ENCODE data around the gene MRPL52. TPM values are rescaled to one million over a fixed set of nuclear protein-coding genes. Genes with fewer than 3 reads are reported as not detected.

The MRPL52 gene
- total and polyA plus RNA-seq, 2 of the 13 experiments (the other 11 are each of a cell fraction or from before 2014, with no cell fraction given): 118 to 329 TPM

- TF ChIP-seq ZNF142 (CRISPR knock-in tag; IDR thresholded peaks at IDR 0.05) (peak; percentile 74; the same call in 1 of the 2 replicates), ZBTB49 (CRISPR knock-in tag; IDR thresholded peaks at IDR 0.05; ENCODE audit: borderline replicate concordance) (peak; percentile 78; the same call in 1 of the 2 replicates), ZNF329 (CRISPR knock-in tag; IDR thresholded peaks at IDR 0.05; ENCODE audit: low read depth) (no peak), CHCHD3 (CRISPR knock-in tag; IDR thresholded peaks at IDR 0.05) (no peak), ZBTB46 (CRISPR knock-in tag; IDR thresholded peaks at IDR 0.05; ENCODE audit: borderline replicate concordance) (peak; percentile 56; the same call in 1 of the 2 replicates), EP300 (IDR thresholded peaks at IDR 0.05; ENCODE audit: low read depth in 2 of 2, low read length in 2 of 2) (0 out of 4 replicates have a peak, but pooled peaks of 1 of the 2 experiments have one; percentile 9), EP300 (CRISPR knock-in tag; IDR thresholded peaks at IDR 0.05; ENCODE audit: borderline replicate concordance) (peak; percentile 65), ZNF614 (CRISPR knock-in tag; IDR thresholded peaks at IDR 0.05; ENCODE audit: borderline replicate concordance) (peak; percentile 76; the same call in 1 of the 2 replicates), TRIM24 (CRISPR knock-in tag; IDR thresholded peaks at IDR 0.05) (no peak), HMGXB4 (CRISPR knock-in tag; IDR thresholded peaks at IDR 0.05; ENCODE audit: borderline replicate concordance in 1 of 2, low read depth in 1 of 2) (peak; percentile 71 to 89; a peak in 2 of 4 replicates)
- TF ChIP-seq, protein P1, sequence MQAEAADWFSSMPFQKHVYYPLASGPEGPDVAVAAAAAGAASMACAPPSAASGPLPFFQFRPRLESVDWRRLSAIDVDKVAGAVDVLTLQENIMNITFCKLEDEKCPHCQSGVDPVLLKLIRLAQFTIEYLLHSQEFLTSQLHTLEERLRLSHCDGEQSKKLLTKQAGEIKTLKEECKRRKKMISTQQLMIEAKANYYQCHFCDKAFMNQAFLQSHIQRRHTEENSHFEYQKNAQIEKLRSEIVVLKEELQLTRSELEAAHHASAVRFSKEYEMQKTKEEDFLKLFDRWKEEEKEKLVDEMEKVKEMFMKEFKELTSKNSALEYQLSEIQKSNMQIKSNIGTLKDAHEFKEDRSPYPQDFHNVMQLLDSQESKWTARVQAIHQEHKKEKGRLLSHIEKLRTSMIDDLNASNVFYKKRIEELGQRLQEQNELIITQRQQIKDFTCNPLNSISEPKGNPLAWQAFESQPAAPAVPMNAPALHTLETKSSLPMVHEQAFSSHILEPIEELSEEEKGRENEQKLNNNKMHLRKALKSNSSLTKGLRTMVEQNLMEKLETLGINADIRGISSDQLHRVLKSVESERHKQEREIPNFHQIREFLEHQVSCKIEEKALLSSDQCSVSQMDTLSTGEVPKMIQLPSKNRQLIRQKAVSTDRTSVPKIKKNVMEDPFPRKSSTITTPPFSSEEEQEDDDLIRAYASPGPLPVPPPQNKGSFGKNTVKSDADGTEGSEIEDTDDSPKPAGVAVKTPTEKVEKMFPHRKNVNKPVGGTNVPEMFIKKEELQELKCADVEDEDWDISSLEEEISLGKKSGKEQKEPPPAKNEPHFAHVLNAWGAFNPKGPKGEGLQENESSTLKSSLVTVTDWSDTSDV (CRISPR knock-in tag; IDR thresholded peaks at IDR 0.05): peak; percentile 34; the same call in 1 of the 2 replicates
These were observed 8.3 kb upstream of the MRPL52 start (continued) for GRCh38 chr14:22821193-22822015.

Data from HepG2 (cell line).